HG02642 (cell line): Measurements from ENCODE around the gene KRT24.
"Not testable (repeated sequence)": the region's sequence is repeated elsewhere in the genome, so short reads cannot be mapped to it uniquely, and the experiment has no call there.

ENCODE experiments used
- ATAC-seq: cut with Tn5 transposase; IDR thresholded peaks from one replicate; pipeline ENCODE4 v1.9.1; 2021; ENCODE audit warnings: mild to moderate bottlenecking; ENCODE audit not compliant: unreplicated experiment, poor library complexity

The KRT24 gene

DNA sequence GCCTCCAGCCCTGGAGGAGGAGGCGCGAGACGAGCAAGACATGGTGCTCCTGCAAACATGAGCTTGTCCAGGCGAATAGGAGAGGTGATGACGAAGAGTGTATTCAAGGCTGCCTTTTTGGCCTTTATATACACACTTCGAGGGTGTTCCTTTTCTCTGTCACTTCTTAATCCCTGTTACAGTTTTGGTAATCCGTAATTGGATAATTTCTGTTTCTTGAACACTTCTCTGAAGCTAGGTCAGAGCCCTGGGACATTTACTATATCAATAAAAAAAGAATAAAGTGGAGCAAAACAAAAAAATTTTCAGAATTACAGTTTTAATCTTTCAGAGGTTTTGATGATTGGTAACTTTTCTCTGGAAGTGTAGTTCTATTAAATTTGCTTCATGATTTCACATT is at the start of gene KRT24:
KRT24 (minus strand) TSS at position 101 of the 400 bp plus-strand sequence; CDS start at position 42, 59 bp downstream.
- no peak for ATAC-seq

DNA sequence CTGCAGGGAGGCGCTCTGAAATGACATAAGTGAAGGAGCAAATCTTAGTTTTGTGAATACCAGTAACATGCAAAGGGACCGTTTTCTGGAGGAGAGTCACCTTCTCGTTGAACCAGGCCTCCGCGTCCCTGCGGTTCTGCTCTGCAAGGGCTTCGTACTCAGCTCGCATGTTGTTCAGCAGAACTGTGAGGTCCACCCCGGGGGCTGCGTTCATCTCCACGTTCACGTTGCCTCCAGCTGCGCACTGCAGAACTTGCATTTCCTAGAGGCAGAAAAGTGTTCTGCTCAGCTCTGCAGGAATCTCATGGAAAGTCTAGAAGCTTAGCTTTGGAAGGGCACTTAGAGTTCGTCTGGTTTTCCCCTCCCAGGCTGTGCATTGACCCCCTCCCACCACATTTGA is 47.5 kb upstream of the KRT24 start:
- no peak for ATAC-seq

DNA sequence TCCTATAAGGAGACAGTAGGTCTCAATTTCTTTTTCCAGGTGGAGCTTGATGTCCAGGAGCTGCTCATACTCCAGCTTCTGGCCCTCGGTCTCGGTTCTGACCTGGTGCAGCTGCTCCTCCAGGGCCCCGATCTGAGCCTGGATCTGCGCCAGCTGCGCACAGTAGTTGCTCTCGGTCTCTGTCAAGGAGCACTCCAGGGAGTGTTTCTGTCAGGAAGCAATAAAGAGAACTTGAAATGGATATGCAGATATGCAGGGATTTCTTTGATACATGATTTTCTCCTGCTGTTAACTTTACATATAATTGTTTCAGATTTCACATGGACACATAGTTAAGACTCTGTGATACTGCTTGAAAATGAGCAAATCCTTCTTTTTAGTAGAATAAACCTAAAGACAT is 46.8 kb upstream of the KRT24 start:
- ATAC-seq: no peak

DNA sequence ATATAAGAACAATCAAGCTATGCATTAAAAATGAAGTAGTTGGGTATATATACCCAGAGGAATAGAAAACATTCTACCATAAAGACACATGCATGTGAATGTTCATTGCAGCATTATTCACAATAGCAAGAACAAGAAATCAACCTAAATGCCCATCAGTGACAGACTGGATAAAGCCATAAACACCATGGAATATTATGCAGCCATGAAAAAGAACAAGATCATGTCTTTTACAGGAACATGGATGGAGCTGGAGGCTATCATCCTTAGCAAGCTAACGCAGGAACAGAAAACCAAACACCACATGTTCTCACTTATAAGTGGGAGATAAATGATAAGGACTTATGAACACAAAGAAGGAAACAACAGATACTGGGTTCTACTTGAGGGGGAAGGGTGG is 45.1 kb upstream of the KRT24 start:
- ATAC-seq: not testable (repeated sequence)

DNA sequence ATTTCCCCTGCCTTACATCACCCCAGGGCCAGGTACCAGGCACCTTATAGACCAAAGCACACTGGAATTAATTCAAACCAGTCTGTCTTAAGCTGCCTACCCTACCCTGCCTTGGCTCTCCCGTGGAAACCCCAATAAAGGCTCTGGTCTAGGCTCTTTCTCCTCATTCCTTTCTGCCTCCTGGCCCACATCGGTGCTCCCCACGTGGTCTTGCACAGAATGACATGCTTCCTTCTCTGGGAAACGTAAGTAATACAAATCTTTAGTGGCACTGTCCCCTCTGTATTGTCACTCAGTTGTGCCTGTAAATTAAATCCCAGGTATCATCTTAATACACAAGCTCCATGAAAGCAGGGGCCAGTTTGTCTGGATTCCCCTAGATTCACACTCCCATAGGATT is 35.0 kb upstream of the KRT24 start:
- no peak for ATAC-seq

DNA sequence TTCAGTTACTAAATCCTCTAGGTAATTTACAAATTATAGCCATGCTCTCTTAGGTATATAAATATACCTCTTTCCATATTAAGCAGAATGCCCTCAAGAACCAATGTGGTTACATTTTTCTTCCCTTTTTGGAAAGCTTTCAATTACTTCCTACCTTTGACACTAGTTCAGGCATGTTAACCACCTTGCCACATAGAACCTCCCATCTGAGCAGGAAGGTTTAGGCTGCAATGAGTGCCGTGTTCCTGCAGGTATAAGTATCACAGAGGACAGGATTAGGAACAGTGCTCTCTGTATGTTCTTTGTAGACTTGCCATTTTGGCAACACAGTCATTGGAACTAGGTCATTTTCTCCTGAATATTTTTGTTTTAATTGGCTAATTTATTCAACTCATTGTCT is 31.5 kb upstream of the KRT24 start:
- ATAC-seq: no peak

DNA sequence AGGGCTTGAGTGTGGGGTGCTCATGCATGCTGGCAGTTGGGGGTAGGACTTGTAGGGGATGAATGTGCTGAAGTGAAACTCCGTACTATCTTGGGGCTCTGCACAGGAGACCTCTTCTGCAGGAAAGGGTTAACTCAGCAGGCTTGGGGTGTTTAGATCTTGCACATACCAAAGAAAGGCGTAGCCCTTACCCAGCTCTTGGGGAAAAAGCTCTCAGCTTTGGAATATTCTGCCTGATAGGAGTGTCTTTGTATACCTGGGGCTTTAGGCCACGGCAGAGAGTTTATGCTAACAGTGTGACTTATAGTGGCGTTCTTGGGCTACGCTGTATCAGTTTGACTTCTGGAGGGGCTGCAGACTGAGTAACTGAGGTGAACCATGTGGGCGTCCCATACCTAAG is 30.5 kb upstream of the KRT24 start:
- ATAC-seq: no peak

DNA sequence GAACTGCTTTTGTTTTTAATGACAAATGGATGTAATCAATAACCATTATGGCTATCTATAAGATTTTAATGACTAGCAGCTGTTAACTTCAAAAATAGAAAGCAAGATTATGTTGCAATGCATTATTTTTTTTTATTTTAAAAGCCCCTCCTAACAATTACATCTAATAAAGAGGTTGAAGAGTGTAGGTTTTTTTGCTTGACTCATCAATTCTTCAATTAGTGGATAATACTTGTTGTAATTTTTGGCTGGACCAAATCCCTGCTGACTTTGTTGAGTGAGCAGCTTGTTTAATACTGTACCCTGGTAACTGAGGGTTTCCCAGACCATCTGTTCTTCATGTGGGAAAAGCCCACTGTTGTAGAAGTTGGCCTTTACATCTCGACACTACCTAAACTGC is 27.4 kb upstream of the KRT24 start:
- ATAC-seq: no peak

DNA sequence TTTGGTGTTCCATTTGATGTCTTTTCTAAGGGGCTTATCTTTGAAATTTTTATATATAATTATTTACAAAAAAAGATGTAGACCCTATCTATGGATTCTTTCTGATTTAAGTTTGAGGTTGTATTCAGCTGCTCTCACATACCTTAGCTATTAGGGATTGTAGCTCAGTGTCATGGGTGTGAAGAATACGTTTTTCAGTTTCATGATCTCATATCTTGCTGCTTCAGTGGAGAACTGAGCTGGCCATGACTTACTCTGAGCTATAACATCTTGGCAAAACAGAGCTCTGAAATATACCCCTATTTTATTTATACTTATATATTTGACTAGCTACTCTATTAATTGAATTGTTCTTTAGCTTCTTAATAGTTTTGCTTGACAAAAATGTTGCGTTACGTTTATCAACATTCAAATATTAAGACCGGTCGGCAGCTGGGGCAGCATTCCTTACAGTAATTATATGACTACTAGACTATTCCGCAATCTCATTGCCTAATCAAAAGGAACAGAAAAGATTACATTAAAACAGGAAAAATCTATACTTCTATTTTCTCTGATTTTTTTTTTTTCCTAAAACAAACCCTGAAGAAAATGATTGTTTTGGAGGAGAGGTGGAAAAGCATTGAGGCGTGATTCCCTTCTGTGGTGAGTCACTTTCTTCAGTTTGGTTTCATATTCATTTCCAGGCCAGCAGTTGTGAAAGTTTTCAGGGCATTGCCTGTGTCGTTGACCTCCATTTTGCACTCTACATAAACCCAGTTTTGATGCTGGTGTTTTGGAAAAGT is 24.1 kb upstream of the KRT24 start:
- no peak for ATAC-seq

DNA sequence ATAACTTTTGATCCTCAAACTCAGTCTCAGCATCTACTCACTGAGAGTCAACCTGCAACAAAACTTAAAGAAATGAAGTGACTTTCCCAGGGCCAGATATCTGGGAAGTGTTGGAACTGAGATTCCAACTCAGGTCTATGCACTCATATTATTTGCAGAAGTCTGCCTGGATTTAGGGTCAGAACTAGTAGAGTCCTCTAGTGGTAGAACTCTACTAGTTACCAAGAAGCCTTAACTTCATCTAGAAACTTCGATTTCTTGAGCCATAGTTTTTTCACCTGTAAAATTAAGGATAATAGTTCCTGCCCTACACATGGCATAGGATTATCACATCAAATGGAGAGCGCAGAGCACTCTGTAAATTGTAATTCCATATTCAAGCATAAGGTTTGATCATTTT is 23.4 kb upstream of the KRT24 start:
- no peak for ATAC-seq

DNA sequence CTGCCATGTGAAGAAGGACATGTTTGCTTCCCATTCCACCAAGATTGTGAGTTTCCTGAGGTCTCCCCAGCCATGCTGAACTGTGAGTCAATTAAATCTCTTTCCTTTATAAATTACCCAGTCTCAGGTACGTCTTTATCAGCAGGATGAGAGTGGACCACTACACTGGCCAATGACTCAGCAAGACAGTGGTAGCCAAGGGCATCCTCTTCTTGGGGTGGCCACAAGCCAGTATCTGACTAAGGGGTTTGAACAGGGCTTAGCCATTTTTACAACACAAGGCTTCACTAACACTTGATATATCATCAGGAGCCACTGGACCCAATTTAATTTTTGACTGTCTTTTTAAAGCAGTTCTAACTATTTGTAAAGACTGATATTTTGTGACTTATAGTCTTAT is 21.1 kb upstream of the KRT24 start:
- ATAC-seq: no peak

DNA sequence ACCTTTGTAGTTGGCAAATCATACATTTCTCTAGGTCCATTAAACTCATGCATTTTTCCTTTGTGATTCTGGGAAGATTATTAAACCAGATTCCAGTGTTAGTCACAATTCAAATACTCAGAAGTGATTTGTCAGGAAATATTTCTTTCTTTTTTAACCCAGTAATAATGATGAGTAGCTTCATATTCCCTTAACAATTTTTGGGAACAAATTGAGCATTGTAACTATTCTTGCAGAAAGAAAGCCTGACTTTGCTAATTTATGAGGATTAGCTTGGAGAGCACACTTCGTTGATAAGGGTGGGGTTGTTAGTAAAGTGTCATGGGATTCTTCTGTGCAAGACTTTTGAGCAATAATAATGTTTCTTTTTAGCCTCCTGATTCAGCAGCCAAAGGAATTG is 18.7 kb upstream of the KRT24 start:
- no peak for ATAC-seq

DNA sequence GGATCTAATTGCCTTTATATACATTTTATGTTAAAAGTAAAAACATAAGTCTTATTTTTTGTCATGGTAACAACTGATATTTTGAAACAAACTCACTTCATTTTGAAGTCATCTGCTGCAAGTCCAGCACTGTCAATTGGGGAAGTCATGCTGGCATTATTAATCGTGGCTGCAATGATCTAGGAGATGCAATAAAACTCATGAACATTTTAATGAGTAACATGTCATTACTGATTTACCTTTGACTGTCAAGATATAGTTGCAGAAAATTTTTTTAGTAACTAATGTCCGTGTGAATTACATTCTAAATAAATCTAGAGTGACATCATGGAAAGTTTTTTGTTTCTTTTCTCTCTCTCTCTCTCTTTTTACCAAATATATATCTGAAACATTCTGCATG is 17.3 kb upstream of the KRT24 start:
- no peak for ATAC-seq

DNA sequence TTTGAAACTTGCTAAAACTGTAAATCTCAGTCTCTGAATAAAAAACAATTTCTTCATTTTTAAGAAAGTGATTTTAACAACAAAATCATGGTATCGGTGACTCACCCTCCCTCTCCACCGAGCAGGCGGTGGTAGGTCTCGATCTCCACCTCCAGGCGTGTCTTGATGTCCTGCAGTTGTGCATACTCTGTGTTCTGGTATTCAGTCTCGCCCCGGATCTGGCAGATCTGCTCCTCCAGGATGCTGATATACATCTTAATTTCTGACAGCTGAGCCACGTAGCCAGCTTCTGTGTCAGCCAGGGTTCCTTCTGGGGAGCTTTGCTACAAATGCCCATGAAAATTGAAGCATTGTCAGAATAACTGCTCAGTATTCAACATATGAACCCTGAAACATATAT is 15.4 kb upstream of the KRT24 start:
- ATAC-seq: no peak

DNA sequence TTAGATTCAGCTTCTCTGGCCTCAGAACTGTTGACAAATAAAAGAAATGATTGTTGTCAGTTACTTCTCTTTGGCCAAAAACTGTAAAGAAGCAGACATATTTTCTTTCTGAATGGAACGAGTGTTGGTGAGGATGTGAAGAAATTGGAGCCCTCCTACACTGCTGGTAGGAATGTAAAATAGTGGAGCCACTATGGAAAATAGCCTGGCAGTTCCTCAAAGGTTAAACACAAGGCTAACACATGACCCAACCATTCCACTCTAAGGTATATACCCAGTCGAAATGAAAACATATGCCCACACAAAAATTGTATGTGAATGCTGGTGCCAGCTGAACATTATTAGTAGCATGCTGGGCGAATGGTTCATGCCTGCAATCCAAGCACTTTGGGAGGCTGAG is 14.2 kb upstream of the KRT24 start:
- no peak for ATAC-seq

DNA sequence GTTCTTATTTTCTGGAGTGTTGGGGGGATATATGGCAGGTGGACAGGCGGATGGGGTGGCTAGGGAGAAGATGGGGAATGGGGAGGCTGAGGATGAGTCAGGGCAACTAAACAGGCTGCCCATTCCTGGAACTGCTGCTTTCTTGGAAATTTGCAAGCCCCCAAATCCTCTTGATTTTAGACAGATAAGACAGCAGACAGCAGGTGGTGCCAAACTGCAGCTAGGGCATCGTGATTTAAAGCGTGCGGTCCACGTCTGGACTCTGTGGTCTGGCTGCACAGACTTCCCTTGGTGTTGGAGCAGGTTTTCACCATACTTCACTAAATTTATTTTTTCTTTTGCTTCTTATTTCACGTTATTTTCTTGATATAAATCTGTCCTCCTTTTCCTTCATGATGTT is 10.9 kb upstream of the KRT24 start:
- no peak for ATAC-seq

DNA sequence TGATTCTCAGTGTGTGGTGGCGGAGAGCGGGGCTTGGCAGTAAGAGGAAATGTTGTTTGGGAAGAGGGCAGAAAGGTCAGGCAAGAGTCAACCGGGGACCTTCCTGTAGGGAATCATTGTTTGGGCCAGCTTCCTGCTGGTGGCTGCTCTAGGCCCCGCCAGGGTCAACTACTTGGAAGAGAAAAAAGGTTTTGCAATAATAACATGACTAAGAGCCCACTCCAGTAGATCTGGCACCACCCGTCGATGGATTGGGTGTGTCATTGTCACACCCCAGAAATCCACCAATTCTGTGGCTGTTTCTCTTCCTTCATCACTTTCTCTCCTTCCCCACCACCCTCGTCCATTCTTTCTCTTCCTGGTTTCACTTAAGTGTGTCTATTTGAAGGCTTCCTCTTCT is 4.2 kb upstream of the KRT24 start:
- ATAC-seq: no peak

DNA sequence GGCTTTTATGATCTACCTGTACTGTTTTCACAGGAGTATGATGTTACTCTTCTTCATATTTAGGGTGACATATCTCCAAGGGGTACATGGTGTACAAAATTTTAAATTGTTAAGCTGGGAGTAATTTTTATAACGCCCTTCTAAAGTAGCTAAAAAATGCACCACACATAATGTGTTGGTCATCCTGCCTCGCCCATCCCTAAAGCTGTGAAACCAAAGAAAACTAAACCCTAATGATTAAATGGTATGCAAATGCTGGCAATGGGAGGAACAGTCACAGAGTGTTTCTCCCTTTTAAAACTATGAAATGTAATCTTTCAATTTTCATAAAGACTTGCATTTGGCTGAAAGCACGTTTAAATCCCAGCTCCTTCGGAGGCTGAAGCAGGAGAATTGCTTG is 2.0 kb upstream of the KRT24 start:
- ATAC-seq: no peak

DNA sequence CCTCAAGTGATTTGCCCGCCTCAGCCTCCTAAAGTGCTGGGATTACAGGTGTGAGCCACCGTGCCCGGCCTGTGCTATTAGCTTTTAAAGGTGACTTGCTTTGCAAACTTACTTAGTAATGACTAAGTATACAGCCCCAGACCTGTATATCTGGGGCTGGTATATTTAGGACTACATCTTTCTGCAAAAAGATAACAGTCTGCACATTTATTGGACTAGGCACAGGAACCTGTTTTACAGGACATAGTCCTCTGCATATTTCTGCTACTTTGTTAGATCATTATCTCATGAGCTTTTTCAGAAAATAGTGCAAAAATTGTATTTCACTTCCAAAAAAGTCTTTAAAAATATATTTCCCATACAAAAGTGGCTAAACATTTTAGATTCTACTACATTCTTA is 1.3 kb downstream of the KRT24 start:
- no peak for ATAC-seq

DNA sequence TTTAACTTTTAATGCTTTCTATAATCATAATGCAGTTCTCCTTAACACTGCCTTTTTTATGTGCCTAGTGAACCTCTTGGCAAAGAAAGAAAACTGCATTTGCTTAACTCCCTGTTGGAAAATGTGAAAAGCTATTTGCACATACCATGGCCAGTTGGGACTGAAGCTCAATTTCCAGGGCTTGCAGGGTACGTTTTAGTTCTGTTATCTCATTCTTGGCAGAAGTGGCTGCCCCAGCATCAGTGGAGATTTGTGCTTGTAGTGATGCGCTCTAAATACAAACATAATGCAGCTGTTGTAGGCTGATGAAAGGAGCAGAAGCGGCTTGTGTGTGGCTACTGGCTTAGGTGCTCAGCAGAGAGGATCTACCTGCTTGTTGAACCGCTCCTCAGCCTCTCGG is 3.7 kb downstream of the KRT24 start:
- no peak for ATAC-seq

DNA sequence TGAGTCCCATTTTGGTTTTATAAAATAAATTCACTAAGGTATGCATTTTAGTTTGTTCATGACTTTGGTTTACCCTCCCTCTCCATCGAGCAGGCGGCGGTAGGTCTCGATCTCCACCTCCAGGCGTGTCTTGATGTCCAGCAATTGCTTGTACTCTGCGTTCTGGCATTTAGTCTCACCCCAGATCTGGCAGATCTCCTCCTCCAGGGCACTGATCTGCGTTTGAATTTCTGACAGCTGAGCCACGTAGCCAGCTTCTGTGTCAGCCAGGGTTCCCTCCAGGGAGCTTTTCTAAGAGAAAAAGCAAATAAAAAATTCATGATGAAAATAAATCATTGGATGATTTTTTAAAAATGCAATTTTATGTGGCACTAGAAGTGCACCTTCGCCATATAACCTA is 4.2 kb downstream of the KRT24 start:
- no peak for ATAC-seq

DNA sequence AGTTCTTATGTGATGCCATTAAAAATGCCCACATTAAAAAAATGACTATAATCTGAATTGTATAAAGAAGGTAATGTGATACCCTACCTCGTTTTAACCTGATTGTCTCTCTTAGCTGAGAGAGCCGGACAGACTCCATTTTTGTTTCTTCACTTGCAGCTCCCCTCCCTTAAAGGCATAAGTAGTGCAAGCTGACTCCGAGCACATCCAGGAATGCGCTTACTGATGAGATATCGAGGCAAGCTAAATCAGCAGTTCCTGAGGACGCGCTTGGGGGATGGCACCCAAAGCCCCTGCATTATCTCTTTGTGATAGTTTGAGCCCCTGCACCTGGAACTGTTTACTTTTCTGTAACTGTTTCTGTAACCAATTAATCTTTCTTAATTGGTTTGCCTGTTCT is 6.3 kb downstream of the KRT24 start:
- ATAC-seq: no peak

DNA sequence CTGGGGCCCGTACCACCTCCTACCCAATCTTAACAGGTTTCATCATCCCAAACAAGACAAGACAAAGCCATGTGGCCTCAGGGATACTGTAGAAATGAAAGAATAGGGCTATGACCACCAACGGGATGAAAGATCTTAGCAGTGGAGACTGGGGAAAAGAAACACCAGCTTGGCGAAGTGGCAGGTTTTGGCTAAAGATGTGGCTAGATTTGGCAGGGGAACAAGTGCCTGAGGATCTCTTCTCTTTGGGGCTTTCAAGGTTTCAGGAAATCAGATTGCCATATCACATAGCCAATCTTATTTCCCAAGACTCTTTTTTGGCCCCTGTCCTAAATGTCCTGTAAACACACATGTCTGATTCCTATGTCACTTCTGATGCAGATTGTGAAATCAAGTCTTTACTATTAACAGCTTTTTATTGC is 6.9 kb downstream of the KRT24 start:
- no peak for ATAC-seq
